ENCODE results near the gene BTNL2. TPM values are rescaled to one million over a fixed set of nuclear protein-coding genes. Genes with fewer than 3 reads are reported as not detected.
"Not testable (repeated sequence)": the region's sequence is repeated elsewhere in the genome, so short reads cannot be mapped to it uniquely, and the experiment has no call there.

BTNL2 gene
- total RNA-seq, 1 donor from 2014 or later: not detected

- peaks cover 6% of the 10 kb centered on the region for H3K4me1 Mint-ChIP-seq (ENCODE audit: unreplicated experiment)
- no peak overlapping the region for H3K4me3 Mint-ChIP-seq
- no peak overlapping the region for H3K27ac Mint-ChIP-seq
- no peak for TF ChIP-seq CTCF (conservative IDR thresholded peaks at IDR 0.05)
- H3K27me3 Mint-ChIP-seq: peaks cover 14% of the 10 kb centered on the region
- peaks cover 4% of the 10 kb centered on the region for H3K9me3 Mint-ChIP-seq
- no peaks in the 10 kb centered on the region for H3K36me3 Mint-ChIP-seq
- no peak for DNase-seq (ENCODE audit: extremely low spot score, unreplicated experiment)
These were observed 39.3 kb downstream of the BTNL2 start for GRCh38 chr6:32367644-32368043.

GRCh38 chr6:32359225-32359624 is 47.8 kb downstream of the BTNL2 start:
- H3K27ac Mint-ChIP-seq; H3K4me1 Mint-ChIP-seq (ENCODE audit: unreplicated experiment); H3K9me3 Mint-ChIP-seq; H3K4me3 Mint-ChIP-seq; DNase-seq (ENCODE audit: extremely low spot score, unreplicated experiment); H3K27me3 Mint-ChIP-seq; H3K36me3 Mint-ChIP-seq: not testable (repeated sequence)

DNA sequence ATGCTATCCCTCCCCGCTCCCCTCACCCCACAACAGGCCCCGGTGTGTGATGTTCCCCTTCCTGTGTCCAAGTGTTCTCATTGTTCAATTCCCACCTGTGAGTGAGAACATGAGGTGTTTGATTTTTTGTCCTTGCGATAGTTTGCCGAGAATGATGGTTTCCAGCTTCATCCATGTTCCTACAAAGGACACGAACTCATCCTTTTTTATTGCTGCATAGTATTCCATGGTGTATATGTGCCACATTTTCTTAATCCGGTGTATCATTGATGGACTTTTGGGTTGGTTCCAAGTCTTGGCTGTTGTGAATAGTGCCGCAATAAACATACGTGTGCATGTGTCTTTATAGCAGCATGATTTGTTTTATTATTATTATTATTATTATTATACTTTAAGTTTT is 48.4 kb downstream of the BTNL2 start:
- DNase-seq (ENCODE audit: extremely low spot score, unreplicated experiment); H3K9me3 Mint-ChIP-seq; H3K27ac Mint-ChIP-seq; H3K36me3 Mint-ChIP-seq; H3K4me1 Mint-ChIP-seq (ENCODE audit: unreplicated experiment); H3K4me3 Mint-ChIP-seq; H3K27me3 Mint-ChIP-seq: not testable (repeated sequence)

DNA sequence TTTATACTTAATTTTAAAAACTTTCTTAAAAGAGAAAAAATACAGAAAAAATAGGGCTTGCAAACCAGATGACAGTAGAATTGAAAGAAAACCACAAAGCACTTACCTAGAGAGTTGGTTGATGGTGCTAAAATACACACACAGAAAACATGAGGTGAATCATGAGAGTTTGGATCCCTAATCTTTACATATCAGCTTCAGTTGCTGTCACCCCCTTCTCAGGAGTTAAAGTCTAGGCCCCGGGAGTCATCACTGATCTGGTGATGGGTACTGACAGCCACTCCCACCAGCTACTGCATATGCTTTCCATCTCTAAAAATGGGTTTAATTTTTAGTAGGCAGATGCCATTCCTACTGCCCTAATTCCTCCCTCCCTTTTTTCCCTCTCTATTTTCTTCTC is 52.0 kb downstream of the BTNL2 start:
- no peak for DNase-seq (ENCODE audit: extremely low spot score, unreplicated experiment)
- Mint-ChIP-seq H3K27me3 (peaks cover 7% of the 10 kb centered on the region), H3K36me3 (no peaks in the 10 kb centered on the region), H3K4me3 (no peak overlapping the region), H3K9me3 (no peaks in the 10 kb centered on the region), H3K27ac (no peak overlapping the region), H3K4me1 (ENCODE audit: unreplicated experiment) (no peaks in the 10 kb centered on the region)
- no peak for TF ChIP-seq CTCF (conservative IDR thresholded peaks at IDR 0.05)

DNA sequence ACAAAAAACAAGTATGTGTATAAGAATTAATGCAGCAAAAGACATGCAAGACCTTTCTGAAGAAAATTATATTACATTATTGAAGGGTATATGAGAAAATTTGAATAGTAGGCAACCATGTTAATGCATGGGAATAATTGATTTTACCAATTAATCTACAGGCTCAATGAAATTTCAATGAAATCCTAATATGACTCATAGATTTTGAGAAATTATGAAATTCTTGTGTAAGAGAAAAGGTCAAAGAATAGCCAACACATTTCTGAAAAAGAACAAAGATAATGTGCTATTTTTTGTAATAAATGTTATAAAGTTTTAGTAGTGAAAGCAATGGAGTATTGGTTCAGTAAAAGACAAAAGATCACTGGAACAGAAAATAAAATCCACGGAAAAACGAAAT is 53.6 kb downstream of the BTNL2 start:
- Mint-ChIP-seq H3K4me1 (ENCODE audit: unreplicated experiment) (no peaks in the 10 kb centered on the region), H3K27ac (no peak overlapping the region), H3K36me3 (no peaks in the 10 kb centered on the region), H3K9me3 (no peaks in the 10 kb centered on the region), H3K4me3 (no peak overlapping the region), H3K27me3 (peaks cover 11% of the 10 kb centered on the region)
- no peak for DNase-seq (ENCODE audit: extremely low spot score, unreplicated experiment)
- no peak for TF ChIP-seq CTCF (conservative IDR thresholded peaks at IDR 0.05)

Other genes with a start within 250 kb of the BTNL2 start
- gene EGFL8, start 242.6 kb downstream of the BTNL2 start, total RNA-seq (ENCODE audit: low replicate concordance): 27.1 and 35.8 TPM in 2 replicates
- 64.1 and 76.3 TPM in 2 replicates for gene AGPAT1, start 231.1 kb downstream of the BTNL2 start, total RNA-seq (ENCODE audit: low replicate concordance)
- gene RNF5, start 228.8 kb downstream of the BTNL2 start, total RNA-seq (ENCODE audit: low replicate concordance): 49.4 and 69.2 TPM in 2 replicates
- gene AGER, start 222.9 kb downstream of the BTNL2 start, total RNA-seq (ENCODE audit: low replicate concordance): 11.1 and 16.9 TPM in 2 replicates
- 137 and 166 TPM in 2 replicates for gene PBX2, start 217.0 kb downstream of the BTNL2 start, total RNA-seq (ENCODE audit: low replicate concordance)
- 0.48 and 3.3 TPM in 2 replicates for gene GPSM3, start 214.5 kb downstream of the BTNL2 start, total RNA-seq (ENCODE audit: low replicate concordance)
- gene NOTCH4, start 183.1 kb downstream of the BTNL2 start, total RNA-seq (ENCODE audit: low replicate concordance): 1.5 and 1.9 TPM in 2 replicates
- gene TSBP1, start 35.3 kb downstream of the BTNL2 start, total RNA-seq (ENCODE audit: low replicate concordance): not detected in 2 replicates
- gene HLA-DRA, start 32.7 kb upstream of the BTNL2 start, total RNA-seq (ENCODE audit: low replicate concordance): 1.4 and 2.1 TPM in 2 replicates
- 9.2 and 22.1 TPM in 2 replicates for gene HLA-DRB5, start 123.1 kb upstream of the BTNL2 start, total RNA-seq (ENCODE audit: low replicate concordance)
- gene HLA-DRB1, start 182.7 kb upstream of the BTNL2 start, total RNA-seq (ENCODE audit: low replicate concordance): 24.3 and 88.9 TPM in 2 replicates
- gene HLA-DQA1, start 230.2 kb upstream of the BTNL2 start, total RNA-seq (ENCODE audit: low replicate concordance): not detected in 2 replicates